Fibroblast of the aortic adventitia (primary cell): Measurements from ENCODE around the gene ACAA1. TPM values are rescaled to one million over a fixed set of nuclear protein-coding genes. Genes with fewer than 3 reads are reported as not detected.
"Not testable (repeated sequence)": the region's sequence is repeated elsewhere in the genome, so short reads cannot be mapped to it uniquely, and the experiment has no call there.

Experiments
- DNase-seq: peaks from one replicate; pipeline ENCODE4 v3.0.0-alpha.2; 2010; ENCODE audit warnings: low read depth
- H3K4me3 ChIP-seq: 2 replicates; pipeline ENCODE4 v1.5.1; 2011; ENCODE audit warnings: low read depth, mild to moderate bottlenecking, control low read depth, low read length, moderate library complexity
- CTCF ChIP-seq: IDR thresholded peaks from 2 replicates; pipeline ENCODE4 v1.5.1; 2011; ENCODE audit warnings: mild to moderate bottlenecking, low read length, control low read depth, inconsistent platforms; ENCODE audit not compliant: insufficient read depth
- total RNA-seq: library from RNA; depleted of rRNA; stranded (reverse); fragments of >200 nt; gene quantifications from 2 replicates; pipeline ENCODE4 v1.2.3, GENCODE V29; 2012; ENCODE audit warnings: low replicate concordance

Gene ACAA1
- total RNA-seq, 1 donor = 20.6 TPM

DNA sequence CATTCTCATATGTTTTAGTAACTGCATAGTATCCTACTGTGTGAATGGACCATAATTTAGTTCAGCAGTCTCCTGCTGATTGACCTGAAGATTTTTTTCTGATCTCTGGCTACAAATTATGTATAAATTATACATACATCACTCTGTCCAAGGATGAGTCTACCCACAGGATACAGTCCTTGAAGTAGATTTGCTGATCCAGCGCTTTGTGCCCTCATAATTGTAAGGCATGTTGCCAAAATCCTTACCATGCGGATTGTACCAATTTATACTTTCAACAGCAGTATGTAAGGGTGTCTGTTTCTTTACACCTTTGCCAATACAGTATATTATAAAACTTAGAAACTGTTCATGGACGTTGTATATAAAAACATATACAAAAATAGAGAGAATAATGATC lies 46.5 kb downstream of the ACAA1 start:
- no peak overlapping the region for H3K4me3 ChIP-seq
- no peak for TF ChIP-seq CTCF
- no peak for DNase-seq

DNA sequence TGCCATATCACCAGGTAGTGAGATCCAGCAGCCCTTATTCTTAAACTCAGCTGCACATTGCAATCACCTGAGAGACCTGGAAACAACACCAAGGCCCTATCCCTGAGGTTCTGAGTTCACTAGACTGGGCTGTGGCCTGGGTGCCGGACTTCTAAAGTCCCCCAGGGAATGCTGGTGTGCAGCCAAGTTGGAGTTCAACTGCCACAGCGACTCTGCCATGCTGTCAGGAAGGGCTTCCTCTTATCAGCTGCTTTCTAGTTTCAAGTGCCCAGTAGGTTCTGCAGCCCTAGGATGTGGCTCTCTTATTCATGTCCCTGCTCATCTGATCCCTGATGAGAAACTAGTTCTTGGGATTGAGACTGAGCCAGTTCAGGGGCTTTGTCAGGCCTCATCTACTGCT lies 47.8 kb downstream of the ACAA1 start:
- no peak for DNase-seq
- no peak overlapping the region for H3K4me3 ChIP-seq
- TF ChIP-seq CTCF = no peak

DNA sequence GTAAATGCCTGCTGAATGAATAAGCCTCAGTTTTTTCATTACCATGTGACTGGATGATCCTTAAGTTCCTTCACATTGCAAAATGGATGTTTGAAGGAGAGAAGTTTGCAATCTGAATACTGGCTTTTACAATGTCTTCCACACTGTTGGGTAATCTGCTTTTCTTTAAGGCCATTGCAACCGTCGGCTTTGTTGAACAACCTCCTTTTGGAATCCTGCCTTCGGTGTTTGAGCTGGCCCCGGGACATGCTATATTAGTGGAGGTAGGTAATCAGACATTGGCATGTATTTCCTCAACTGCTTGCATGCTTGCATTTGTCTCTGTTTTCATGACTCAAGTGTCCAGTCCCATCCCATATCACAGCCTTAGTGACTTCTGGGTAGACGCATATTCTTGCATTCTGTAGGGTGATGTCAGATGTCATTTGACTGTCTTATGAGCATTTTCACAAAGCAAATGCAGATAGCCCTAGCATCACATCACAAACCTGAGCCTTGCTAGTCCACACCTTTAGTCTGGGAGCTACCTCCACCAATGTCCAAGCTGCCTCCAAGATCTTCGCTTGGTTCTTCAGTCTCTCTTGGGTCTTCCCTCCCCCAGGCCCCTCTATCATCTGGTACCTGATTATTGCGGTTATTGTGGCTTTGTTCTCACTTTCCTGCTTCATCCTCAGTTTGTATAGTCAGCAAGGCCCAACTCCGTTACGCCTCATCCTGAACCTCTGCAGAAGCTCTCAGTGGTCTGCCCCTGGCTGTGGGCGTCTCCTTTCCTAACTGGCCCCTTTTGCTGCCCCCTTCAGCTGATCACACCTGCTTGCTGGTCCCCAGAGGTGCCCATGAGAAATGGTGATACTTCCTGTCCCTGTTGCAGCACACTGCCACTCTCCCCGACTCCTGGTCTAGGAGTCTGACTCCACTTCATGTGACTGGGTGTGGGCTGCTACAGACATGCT lies 48.5 kb downstream of the ACAA1 start:
- no peak for DNase-seq
- TF ChIP-seq CTCF = no peak
- no peak overlapping the region for H3K4me3 ChIP-seq

- not testable (repeated sequence) for DNase-seq, H3K4me3 ChIP-seq
Measured at GRCh38 chr3:38087278-38087677, 49.6 kb downstream of the ACAA1 start.

DNA sequence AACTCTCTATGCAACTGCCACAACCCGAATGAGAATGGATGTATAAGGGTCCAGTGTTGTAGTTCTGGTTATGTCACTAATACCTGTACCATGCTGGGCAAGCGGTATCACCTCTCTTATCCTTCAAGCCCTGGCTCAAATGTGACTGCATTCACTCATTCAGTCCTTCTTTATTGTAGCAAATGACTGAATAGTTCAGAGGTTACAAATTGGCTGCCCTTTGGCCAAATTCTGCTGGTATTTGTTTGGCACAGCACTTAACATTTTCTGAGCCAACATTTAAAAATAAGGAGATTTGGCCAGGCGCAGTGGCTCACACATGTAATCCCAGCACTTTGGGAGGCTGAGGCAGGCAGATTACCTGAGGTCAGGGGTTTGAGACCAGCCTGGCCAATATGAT lies 50.4 kb downstream of the ACAA1 start:
- no peak for DNase-seq
- H3K4me3 ChIP-seq = no peak overlapping the region
- no peak for TF ChIP-seq CTCF

- no peak for TF ChIP-seq CTCF
Measured at GRCh38 chr3:38085943-38086324, 51.0 kb downstream of the ACAA1 start.

DNA sequence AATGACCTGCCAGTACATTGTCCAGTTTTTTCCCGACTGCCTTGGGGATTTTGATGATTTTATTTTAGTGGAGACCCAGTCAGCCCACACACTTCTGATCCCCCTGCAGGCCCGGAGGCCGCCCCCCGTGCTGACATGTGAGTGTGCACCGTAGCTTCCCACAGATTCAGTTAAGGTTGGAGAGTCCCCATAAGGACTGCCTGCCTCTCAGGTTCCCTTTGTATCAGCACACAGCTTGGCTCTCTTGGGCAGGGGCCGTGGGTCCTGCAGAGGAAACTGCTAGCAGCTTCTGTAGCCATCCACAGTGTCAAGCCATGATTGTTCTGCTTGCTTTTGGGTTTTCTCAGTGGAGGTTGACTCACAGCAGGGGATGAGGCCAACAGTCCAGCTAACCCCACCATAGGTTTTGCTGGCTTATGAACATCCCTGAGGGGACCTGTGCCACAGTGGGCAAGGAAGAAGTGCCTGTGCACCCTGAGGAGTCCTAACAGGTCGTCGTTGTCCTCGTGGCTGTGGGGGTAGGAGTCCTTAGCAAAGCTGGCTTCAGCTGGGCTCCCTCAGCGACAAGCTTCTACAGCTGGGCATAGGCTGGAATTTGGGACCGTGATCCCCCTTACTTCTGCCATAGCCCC lies 51.5 kb downstream of the ACAA1 start:
- H3K4me3 ChIP-seq = no peak overlapping the region
- DNase-seq = no peak
- TF ChIP-seq CTCF = no peak

More at GRCh38 chr3:38085943-38086324, 51.0 kb downstream of the ACAA1 start:
- no peak for DNase-seq
- H3K4me3 ChIP-seq = no peak overlapping the region
